ENCODE results near the gene PCBD2.
"Not testable (repeated sequence)": the region's sequence is repeated elsewhere in the genome, so short reads cannot be mapped to it uniquely, and the experiment has no call there.

Gene PCBD2

DNA sequence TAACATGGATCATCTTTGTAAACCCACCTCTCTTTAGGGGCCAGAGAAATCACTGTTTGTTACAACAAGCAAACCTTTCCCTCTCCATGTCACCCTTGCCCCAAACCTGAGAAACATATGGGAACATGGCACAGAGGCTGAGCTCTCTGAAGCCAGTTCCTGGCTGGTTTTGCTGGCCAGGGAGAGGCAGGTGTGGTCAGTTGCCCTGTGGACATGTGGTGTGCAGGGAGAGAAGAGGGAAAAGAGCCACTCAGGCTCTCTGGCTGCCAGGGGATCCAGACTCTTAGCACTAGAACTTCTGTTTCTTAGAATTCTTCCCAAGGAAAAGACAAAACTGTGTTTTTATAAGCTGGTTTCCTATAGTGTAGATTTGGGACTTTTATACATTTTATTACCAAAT is 58.2 kb downstream of the PCBD2 start:
- no peak for DNase-seq (ENCODE audit: low read depth, low spot score)

DNA sequence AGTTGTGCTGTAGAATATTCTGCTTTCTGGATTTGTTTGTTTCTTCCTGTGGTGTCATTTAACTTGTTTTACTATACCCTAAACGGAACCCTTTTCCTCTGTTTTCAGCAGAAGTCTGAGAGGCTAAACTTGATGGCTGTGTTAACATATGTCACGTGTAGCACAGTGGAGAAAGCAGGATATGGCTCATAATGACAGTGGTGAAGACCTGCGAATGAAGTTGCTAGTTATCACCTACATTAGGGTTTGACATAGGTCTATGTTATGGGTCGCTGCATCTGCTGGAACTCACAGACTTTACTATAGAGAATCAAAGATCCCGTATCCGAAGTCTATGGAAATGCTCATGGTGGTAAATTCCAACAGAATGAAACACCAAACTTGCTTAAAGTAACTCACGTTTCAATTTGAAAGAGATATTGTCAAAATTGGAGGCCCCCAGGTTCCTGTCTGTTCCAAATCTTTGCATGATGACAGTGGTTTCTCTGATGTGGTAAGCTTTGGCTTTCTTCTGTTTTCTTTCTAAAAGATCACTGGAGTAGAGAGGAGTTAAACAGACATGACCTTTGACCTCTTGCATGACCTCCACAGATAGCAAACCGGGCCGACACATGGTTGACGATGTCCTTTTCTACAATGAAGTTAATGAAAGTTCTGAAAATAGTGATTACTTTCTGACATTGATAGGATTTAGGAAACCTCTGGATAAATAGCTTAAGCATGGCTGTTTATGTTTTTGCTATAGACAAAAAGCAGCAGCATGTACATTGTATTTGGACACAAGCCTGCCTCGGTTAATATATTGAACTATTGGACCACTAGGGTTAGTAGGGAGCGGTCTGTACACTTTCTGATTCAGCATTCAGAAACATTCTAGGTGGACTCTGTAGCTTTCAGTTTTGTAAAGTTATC is 59.7 kb downstream of the PCBD2 start:
- DNase-seq (ENCODE audit: low read depth, low spot score) = no peak

DNA sequence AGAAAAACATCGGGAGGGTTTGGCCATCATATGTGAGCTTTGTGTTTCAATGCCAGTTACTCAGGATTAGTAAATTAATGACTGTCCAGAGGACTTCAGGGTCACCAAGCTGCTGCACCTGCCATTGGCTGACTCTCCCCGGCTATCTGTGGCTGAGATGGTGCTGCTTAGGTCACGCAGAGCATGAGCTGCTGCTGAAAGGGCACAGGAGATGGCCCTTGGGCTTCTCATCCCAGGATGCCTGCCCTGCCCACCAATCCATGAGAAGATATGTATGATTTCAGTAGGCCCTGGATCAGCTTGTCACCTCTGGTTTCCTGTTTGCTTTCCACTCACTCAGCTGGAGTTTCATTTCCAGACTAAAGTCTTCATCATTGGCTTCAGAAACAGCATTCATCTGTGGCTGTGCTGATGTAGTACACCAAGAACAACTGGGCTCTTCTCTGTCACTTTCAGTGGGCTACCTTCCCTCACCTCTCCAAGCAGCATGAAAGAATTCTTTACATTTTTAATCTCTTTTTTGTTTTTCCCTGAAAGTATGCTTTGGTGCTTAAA is 60.4 kb downstream of the PCBD2 start:
- no peak for DNase-seq (ENCODE audit: low read depth, low spot score)

DNA sequence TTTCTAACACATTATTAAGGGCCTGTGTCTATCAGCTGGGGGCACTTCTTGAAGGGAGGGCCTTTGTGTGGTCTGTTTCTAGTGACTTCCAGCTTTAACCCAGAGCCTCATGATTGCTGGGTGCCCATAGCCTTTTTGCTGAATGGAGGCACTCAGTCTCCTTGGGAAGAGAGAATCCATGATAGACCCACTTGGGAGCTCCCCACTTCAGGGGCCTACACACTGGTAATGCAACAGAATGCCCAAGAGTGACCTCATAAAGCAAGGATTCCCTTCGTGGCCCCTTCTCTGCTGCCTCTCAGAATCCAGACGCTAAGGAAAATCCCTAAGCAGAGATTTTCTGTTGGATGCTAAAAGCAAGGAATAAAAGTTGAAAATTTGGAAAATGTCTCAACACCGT is 62.7 kb downstream of the PCBD2 start, which contains the start of gene CATSPER3:
TSS of gene CATSPER3 (plus strand) at position 301 of the 400 bp plus-strand sequence. CDS start at position 386, 85 bp downstream.
- no peak for DNase-seq (ENCODE audit: low read depth, low spot score)

DNA sequence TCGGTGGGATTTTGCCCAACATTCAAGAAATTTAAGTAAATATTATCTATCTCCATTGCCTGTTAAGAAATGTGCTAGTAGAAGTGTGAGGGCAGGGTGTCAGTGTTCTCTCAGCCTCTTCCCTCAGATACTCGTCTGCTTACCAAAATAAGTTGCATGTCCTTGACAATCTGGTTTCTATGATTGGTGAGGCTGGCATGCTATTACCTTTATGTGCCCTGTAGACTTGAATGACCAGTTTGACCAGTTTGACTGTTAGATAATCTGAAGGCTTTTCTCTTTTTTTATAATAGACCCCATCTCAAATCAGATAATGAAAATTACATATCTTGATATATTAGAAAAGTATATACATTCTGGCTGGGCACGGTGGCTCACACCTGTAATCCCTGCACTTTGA is 63.1 kb downstream of the PCBD2 start:
- DNase-seq (ENCODE audit: low read depth, low spot score) = no peak

DNA sequence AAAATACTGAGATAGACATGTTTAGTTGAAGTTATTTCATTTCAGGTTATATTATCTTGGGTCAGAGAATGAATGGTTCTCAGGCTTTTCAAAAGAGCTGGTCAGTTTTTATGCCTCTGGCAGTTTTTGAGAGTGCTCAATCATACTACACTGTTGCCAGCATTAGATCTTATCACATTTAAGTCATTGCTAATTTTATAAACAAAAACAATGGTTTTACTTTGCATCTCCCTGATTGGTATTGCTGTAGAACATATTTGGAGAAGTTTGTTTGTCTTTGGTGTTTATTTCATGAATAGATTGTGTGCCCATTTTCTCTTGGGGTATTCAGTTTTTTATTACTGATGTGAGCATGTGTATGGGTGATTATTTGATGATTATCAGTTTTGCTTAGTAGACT is 64.2 kb downstream of the PCBD2 start:
- DNase-seq (ENCODE audit: low read depth, low spot score) = no peak

DNA sequence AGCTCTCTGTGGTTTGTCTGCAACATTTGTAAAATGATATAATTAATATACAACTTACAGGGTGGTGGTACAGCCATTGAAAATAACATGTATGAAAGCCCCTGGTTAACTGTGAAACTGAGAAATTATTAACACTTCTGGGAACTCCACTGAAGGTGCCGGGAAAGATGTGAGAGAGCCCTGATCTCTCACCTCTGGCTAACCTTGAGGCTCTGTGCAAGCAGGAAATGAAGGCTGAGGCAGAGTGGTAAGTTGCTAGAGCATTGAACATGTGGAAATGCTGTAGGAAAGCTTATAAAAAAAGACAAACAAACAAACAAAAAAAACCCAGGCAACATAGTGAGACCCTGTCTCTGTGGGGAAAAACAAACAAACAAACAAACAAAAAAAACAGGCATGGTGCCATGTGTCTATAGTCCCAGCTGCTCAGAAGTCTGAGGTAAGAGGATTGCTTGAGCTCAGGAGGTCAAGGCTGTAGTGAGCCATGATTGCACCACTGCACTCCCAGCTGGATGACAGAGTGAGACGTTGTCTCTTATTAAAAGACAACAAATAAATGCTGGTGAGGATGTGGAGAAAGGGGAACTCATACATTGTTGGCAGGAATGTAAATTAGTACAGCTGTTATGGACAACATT is 70.3 kb downstream of the PCBD2 start:
- no peak for DNase-seq (ENCODE audit: low read depth, low spot score)

DNA sequence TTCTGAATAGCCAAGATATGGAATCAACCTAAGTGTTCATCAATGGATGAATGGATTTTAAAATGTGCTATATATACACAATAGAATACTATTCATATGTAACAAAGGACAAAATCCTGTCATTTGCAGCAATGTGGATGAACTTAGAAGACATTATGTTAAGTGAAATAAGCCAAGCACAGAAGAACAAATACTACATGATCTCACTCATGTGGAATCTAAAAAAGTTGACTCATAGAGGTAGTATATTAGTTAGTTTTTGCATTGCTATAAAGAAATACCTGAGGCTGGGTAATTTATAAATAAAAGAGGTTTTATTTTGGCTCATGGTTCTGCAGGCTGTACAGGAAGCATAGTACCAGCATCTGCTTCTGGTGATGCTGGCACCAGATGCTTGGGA is 70.9 kb downstream of the PCBD2 start:
- no peak for DNase-seq (ENCODE audit: low read depth, low spot score)

DNA sequence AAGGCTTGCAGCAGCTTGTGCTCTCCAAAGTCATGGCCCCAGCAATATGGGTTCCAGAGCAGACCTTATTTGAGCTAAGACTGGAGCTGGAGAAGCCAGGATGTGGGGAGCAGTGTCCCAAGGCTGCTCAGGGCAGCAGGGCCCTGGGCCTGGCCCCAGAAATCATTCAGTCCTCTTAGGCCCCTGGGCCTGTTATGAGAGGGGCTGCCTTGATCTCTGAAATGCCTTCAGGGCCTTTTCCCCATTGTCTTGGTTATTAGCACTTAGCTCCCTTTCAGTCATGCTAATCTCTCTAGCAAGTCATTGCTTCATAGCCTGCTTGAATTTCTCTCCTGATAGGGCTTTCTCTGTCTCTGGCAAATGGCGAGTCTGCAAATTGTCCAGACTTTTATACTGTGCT is 71.9 kb downstream of the PCBD2 start:
- no peak for DNase-seq (ENCODE audit: low read depth, low spot score)

DNA sequence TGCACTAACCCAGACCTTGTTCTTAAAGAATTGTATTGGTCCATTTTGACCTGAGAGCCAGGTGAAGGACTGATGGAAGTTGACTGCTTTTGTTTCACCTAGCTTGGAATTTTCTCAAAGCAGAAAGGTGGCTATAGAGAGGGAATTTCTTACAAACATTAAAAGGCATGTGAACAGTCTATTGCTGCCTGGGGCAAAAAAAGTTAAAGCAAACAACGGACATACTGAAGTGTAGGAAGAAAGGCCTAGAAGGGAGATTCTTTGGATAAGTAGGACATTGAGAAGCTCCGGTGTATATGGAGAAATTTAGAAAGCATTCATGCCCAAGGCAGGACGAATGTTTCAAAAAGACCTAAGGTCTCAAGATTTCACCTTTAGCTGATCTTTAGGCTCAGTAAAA is 74.5 kb downstream of the PCBD2 start:
- no peak for DNase-seq (ENCODE audit: low read depth, low spot score)

DNA sequence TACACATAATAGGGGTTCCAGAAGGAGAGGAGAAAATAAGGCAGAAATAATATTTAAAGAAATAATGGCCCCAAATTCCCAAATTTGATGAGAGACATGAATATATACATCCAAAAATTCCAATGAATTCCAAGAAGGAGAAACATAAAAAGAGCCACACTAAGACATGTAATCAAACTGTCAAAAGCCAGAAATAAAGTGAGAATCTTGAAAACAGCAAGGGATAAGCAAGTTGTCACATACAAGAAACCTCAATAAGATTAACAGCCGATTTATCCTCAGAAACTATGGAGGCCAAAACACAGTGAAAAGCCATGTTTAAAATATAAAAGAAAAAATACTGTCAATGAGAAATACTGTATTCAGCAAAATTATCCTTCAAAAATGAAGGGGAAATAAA is 77.3 kb downstream of the PCBD2 start:
- DNase-seq (ENCODE audit: low read depth, low spot score) = no peak

DNA sequence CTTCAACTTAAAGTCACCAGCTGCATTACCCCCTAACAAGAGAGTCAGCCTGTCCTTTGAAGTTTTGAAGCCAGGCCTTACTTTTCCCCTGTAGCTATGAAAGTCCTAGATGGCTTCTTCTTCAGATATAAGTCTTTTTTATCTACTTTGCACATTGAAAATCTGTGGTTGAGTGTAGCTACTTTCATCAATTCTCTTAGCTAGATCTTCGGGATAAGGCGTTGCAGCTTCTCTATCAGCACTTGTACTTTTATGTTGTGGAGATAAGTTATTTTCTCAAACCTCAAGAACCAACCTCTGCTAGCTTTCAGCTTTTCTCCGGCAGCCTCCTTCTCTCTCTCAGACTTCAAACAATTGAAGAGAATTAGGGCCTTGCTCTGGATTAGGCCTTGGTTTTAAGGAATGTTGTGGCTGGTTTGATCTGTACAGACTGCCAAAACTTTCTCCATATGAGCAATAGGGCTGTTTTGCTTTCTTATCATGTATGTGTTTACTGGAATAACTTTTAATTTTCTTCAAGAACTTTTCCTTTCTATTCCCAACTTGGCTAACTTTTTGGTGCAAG is 84.4 kb downstream of the PCBD2 start:
- DNase-seq (ENCODE audit: low read depth, low spot score) = no peak

DNA sequence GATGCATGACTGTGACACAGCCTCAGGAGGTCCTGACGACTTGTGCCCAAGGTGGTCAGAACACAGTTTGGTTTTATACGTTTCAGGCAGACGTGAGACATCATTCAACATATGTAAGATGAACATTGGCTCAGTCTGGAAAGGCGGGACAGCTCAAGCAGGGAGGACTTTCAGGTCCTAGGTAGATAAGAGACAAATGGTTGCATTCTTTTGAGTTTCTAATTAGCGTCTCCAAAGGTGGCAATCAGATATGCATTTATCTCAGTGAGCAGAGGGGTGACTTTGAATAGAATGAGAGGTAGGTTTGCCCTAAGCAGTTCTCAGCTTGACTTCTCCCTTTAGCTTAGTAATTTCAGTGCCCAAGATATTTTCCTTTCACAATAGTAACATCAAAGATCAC is 85.3 kb downstream of the PCBD2 start:
- DNase-seq (ENCODE audit: low read depth, low spot score) = not testable (repeated sequence)

DNA sequence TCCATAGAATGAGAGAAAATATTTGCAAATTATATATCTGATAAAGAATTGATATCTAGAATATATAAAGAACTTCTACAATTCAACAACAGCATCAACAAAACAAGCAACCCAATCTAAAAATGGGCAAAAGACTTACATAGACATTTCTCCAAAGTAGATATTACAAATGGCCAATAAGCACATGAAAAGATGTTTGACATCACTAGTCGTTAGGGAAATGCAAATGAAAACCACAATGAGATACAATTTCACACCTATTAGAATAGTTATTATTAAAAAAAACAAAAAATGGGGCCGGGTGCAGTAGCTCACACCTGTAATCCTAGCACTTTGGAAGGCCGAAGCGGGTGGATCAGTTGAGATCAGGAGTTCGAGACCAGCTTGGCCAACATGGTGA is 87.2 kb downstream of the PCBD2 start:
- no peak for DNase-seq (ENCODE audit: low read depth, low spot score)

DNA sequence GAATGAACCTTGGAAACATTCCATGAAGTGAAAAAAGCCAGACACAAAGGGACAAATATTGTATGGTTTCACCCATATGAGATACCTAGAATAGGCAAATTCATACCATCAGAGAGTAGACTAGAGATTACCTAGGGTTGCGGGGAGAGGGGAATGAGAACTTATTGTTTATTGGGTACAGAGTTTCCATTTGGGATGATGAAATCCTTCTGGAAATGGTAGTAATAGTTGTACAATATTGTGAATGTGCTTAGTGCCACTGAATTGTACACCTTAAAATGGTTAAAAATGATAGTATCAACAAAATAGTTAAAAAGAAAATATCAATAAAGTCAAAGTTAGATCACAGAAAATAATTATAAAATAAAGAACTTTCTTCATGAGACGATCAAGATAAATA is 88.2 kb downstream of the PCBD2 start:
- no peak for DNase-seq (ENCODE audit: low read depth, low spot score)

DNA sequence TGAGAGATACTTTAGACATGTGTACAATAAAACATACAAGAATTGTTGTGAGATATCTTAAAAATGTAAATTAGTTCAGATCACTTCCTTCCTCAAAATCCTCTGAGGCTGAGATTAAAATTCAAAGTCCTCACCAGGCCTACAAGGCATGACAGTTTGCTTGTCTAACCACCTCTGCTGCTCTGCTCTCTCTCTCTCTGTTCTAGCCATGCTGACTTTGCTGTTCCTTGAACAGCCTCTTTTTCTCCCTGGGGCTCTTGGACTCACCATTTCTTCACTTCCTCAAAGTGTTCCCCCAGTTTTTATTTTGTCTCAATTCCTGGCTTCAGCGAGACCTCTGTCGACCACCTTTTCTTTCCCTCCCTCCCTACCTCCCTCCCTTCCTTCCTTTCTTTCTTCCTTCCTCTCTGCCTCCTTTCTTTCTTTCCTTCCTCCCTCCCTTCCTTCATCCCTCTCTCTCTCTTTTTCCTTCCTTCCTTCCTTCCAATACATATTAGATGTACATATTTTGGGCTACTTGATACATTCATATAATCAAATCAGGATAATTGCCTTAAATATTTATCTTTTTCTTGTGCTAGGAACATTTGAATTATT is 89.7 kb downstream of the PCBD2 start:
- no peak for DNase-seq (ENCODE audit: low read depth, low spot score)

DNA sequence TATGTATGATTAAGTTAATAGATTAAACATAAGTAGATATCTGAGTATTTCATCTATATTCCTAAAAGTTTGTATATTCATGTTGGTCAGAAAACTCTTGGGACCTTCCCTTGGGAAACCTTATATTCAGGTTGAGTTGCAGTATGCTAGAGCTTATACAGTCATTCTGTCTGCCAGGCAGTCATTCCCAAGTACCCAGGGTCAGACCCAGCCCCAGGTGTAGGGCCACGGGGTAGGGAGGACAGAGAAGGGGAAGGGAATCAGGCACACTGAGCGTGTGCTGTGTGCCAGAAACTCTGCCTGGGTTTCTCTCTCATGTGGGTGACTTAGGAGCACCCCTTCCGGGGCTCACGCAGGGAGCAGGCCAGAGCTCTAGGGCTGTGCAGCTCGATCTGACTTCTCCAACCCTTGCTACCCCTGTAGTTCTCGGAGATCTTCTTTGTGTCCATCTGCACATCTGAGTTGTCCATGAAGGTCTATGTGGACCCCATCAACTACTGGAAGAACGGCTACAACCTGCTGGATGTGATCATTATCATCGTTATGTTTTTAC is 91.0 kb downstream of the PCBD2 start:
- DNase-seq (ENCODE audit: low read depth, low spot score) = no peak

DNA sequence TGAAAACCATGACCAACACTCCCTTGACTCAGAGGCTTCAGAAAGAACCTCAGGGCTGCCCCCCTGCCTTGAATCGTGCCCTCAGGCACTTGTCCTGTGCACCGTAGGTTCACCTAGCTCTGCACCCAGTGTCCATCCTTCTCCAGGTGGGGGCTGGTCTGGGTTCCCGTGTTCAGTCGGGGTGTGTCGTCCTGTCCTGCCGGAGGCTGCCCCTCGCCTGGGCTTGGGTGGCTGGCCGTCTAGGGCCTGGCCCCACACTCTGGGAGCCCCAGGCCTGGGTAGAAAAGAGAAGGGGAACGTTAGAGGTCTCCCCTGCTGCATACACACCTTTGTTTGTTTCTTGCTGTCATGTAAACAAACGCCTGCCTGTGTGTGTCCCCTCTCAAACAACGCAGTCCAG is 92.1 kb downstream of the PCBD2 start:
- DNase-seq (ENCODE audit: low read depth, low spot score) = no peak

DNA sequence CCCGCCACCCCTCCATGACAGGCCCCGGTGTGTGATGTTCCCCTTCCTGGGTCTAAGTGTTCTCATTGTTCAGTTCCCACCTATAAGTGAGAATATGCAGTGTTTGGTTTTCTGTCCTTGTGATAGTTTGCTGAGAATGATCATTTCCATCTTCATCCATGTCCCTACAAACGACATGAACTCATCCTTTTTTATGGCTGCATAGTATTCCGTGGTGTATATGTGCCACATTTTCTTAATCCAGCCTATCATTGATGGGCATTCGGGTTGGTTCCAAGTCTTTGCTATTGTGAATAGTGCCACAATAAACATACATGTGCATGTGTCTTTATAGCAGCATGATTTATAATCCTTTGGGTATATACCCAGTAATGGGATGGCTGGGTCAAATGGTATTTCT is 93.1 kb downstream of the PCBD2 start:
- not testable (repeated sequence) for DNase-seq (ENCODE audit: low read depth, low spot score)

DNA sequence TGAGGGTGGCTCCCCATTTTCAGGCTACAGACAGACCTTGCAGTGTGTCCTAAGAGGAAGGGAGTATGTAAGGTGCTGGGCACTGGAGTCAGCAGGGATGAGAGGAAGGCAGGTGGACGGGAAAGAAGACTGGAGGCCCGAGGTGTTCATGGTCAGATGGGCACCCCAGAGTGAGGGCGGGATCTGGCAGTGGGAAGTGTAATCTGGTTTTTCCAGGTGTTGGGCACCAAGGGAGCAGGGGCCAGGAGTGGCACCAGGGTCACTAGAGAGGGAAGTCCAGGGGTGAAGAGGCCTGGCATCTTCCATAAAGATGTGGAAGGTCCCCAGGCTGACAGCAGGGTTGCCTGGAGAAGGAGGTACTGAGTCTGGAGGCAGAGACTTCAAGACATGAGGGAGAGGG is 99.4 kb downstream of the PCBD2 start:
- no peak for DNase-seq (ENCODE audit: low read depth, low spot score)

DNA sequence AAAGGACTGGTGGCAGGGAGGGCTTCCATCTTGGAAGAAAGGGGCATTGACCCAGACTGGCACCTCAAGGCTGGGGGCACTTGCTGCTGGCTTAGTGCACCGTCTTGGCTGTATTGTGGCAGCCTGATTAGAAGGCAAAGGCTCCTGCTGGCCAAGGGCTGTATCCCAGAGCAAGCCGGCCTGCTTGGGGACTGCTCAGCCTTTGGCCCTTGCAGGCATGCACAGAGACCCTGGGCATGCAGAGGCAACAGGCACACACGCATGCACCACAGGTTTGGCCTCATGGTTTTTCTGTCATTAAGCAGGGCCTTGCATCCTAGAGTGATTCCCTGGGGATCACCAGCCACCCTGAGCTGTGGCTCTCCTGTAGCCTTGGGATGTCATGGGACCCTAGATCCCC is 100.1 kb downstream of the PCBD2 start:
- DNase-seq (ENCODE audit: low read depth, low spot score) = no peak

DNA sequence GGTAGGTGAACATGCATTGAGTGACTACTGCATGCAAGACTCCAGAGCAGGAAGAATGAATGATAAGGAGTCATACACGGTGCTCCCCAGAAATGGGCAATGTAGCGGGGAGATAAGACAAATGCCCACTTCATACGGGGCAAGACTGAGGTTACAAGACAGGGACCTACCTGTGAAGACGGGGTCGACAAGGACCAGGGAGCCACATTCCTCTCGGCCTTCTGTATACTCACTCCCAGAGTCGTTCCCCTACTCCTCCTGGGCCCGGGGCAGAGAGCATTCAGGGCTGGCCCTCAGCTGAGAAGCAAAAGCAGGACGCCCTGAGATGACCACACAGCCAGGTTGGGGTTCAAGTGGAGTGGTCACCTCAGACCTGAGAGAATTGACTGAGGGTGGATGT is 102.4 kb downstream of the PCBD2 start:
- DNase-seq (ENCODE audit: low read depth, low spot score) = no peak
